HFF-Myc (cell line): ENCODE results near the gene ZNF275.

Source experiments
- DNase-seq: peaks from one replicate; pipeline ENCODE4 v3.0.0-alpha.2; 2011; ENCODE audit warnings: low read depth; ENCODE audit errors: extremely low read depth
- H3K4me3 ChIP-seq: replicated peaks from 2 replicates; pipeline ENCODE4 v1.5.1; 2011; ENCODE audit warnings: low read depth, mild to moderate bottlenecking, control low read depth, low read length
- TF ChIP-seq, protein P1 (sequence below): IDR thresholded peaks from 2 replicates; pipeline ENCODE4 v1.5.1; 2012; ENCODE audit warnings: mild to moderate bottlenecking, low read depth, low read length, control low read depth; ENCODE audit errors: missing control alignments

The ZNF275 gene

DNA sequence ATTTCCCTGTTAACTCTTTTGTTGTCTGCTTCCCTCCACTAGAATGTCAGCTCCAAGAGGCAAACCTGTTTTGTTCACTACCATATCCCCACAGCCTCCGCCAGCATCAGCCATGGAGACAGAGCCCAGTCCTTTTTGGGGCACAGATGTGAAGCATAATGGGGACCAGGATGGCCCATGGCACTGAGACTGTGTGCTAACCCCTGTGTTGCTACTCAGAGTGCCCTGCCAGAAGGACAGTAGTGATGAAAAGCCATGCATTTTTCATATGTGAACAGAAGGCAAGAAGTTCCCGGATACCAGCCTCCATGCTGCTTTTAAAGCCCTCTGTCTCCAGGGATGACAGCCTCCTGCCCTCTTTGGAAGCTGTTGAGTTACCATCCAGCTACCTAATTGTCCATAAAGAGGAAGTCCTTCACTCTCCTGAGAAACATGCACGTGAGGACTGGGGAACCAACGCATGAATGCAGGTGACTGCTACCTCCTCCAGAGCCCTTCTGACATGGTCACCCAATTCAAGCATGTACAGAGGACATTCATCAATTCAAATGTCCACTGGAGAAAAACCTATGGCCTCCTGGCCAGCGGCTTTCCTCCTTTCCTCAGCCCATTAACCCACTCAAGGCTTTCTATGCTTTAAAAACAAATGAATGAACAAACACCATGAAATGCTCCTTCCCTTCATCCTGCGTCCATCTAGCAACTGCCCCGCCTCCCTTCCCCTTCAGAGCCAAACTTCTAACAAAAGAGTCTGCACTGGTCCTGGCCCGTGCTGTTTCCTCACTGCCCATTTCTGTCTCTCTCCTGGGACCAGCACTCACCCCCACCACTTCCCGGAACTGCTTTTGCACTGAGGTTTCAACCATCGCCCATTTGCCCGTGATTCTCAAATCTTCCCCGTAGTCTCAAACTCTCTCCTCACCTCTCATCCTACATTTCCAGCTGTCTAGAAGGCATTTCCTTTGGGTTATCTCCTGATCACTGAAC is 30.4 kb upstream of the ZNF275 start:
- no peak overlapping the region for H3K4me3 ChIP-seq
- TF ChIP-seq, protein P1, sequence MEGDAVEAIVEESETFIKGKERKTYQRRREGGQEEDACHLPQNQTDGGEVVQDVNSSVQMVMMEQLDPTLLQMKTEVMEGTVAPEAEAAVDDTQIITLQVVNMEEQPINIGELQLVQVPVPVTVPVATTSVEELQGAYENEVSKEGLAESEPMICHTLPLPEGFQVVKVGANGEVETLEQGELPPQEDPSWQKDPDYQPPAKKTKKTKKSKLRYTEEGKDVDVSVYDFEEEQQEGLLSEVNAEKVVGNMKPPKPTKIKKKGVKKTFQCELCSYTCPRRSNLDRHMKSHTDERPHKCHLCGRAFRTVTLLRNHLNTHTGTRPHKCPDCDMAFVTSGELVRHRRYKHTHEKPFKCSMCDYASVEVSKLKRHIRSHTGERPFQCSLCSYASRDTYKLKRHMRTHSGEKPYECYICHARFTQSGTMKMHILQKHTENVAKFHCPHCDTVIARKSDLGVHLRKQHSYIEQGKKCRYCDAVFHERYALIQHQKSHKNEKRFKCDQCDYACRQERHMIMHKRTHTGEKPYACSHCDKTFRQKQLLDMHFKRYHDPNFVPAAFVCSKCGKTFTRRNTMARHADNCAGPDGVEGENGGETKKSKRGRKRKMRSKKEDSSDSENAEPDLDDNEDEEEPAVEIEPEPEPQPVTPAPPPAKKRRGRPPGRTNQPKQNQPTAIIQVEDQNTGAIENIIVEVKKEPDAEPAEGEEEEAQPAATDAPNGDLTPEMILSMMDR, result no peak
- DNase-seq, result no peak

DNA sequence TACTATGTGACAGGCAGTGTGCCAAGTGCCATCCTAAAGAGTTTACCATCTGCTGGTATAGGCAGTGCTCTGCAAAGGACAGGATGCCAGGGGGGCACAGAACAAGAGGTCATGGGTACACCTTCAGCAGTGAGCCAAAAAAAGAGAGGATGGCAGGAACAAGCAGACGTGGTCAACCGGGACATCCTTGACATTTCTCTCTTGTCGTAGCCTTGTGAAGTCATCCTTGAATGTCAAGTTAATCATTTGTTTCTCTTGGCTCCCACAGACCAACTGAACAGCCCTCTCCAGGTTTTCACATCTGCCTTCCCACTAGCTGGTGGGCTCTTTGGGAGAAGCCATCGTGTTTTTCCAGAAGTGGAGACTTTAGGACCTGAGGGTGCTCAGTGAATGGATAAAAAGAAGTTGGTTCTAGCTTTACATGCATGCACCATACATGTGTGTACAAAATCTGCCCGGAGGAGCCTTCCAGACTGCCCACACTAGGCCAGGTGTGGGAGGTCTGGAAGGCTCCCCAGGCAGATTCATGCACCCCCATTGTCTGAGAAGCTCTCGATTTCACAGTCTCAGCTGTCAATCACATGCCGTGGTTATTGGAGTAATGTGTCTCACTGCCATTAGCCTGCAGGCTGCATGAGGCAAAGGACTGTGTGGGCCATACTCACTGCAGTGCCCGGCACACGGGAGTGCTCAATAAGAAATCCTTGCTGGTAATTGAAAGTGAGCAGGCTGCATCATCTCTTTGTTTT is 28.8 kb upstream of the ZNF275 start:
- DNase-seq, result no peak
- TF ChIP-seq, protein P1, result no peak

DNA sequence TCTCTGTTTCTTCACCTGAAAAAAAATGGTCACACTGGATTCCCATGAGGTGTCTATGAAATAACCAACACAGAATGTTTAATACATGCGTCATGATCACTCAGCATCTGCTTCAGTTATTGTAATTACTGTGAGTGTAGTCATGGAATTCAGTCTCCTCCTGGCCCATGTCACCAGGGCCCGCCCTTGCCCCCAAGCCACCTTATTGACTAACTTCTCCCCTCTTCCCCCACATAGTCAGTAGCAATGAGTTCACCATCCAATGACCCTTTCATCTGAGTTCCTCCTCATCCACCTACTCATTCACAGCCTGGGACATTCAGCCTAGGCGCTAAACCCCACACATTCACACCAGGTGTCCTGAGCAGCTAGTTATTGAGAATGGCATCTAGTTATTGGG is 28.0 kb upstream of the ZNF275 start:
- TF ChIP-seq, protein P1, result no peak
- no peak overlapping the region for H3K4me3 ChIP-seq
- DNase-seq, result no peak

More for the DNA sequence above, 28.8 kb upstream of the ZNF275 start:
- no peak overlapping the region for H3K4me3 ChIP-seq

DNA sequence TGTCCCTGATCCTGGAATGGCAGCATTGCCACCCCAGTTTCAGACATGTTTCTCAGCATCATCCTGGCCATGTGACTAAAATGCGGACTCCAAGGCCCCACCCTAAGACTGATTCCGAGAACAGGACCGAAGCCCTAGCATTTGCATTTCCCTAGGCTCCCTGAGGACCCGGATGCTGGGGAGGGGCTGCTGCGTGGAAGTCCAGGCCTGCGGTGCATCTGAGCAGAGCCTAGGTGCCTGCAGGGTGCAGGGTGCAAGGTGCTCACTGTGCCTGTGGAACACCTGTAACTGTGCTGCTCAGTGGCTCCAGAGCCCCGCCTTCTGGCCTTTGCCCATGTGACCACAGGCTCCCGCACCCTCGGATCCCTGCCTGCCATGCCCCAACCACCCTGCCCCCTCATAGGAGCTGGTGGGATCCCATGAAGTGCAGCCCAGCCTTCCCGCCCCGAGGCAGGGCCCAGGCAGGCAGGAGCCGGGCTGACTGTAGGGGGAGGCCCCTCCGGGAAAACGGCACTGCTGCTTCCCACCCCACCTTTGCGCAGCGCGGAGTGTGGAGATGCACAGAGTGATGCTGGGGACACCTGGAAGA is 27.3 kb upstream of the ZNF275 start:
- TF ChIP-seq, protein P1, result no peak
- H3K4me3 ChIP-seq, result no peak overlapping the region
- no peak for DNase-seq

DNA sequence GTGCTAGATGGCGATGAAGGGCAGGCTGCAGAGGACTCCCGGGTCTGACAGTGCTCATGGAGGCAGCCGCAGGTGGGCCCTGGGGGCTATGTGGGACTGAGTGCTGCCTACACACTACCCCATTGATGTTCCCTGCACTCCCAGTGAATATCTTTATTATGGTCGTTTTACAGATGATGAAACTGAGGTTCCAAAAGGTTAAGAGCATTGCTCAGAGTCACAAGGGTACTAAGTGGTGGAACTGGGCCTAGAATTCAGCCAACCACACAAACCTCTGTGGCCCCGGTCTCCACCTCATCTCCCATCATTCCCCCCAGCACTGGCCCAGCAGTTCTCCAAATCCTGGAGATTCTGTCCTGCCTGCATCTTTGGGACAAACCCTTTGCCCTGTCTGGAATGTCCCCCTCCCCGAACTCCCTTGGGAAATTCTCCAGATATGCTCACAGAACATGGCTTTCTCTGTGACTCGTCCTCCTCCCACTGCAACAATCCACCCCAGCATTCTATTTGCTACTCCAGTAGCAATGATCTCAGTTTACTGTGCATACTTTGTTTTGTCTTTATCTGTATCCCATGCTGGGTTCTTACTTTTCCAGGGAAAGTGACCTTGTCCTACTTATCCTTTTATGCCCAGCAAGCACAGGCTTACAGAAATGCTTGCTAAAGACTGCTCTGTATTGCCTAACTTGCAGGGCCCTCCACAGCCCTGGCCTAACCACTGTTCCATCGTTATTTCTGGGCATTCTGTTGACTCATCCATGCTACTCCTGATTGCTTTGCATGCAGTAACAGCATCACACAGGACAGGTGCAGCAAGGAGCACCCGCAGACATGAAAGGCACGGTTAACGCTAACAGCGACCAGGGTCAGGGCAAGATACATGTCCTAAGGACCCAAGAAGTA is 26.4 kb upstream of the ZNF275 start:
- TF ChIP-seq, protein P1, result no peak
- no peak for DNase-seq
- H3K4me3 ChIP-seq, result no peak overlapping the region

DNA sequence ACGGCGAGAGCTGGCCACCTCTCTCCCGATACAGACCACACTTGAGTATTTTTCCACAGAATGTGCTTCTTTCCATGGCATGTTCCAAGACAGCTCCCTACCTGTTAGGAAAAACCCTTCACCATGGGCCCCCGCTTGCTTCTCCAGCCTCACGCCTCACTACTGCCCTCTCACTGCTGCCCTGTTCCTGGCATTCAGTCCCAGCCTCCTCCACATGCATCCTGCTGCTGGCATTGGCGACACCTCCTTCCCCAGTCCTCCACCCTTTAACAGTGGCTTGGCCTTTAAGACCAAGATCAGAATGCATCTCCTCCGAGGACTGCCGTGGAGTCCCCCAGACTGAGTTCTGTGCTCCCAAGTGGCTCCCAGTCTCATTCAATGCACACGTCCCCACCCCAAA is 23.1 kb upstream of the ZNF275 start:
- H3K4me3 ChIP-seq, result no peak overlapping the region
- TF ChIP-seq, protein P1, result no peak
- no peak for DNase-seq
